IPS-20b (cell line): ENCODE measurements around the gene ZNF883.

Experiments
- H3K27ac ChIP-seq: one replicate; pipeline ENCODE4 v1.5.1; 2013; ENCODE audit warnings: low read length
- H3K27me3 ChIP-seq: 2 replicates; pipeline ENCODE4 v1.6.1; 2013; ENCODE audit warnings: mild to moderate bottlenecking, low read length, inconsistent platforms; ENCODE audit not compliant: insufficient read depth
- H3K36me3 ChIP-seq: 2 replicates; pipeline ENCODE4 v1.6.1; 2013; ENCODE audit warnings: low read depth, mild to moderate bottlenecking, inconsistent platforms, low read length, moderate library complexity; ENCODE audit not compliant: insufficient read depth
- H3K4me1 ChIP-seq: 2 replicates; pipeline ENCODE4 v1.6.1; 2013; ENCODE audit warnings: mild to moderate bottlenecking, control low read depth, inconsistent platforms, low read length, moderate library complexity; ENCODE audit not compliant: insufficient read depth
- H3K4me3 ChIP-seq: 2 replicates; pipeline ENCODE4 v1.5.1; 2013; ENCODE audit warnings: mild to moderate bottlenecking, low read length, inconsistent platforms
- H3K9ac ChIP-seq: 2 replicates; pipeline ENCODE4 v1.6.1; 2013; ENCODE audit warnings: low read depth, mild to moderate bottlenecking, inconsistent platforms, low read length, moderate library complexity
- H3K9me3 ChIP-seq: 2 replicates; pipeline ENCODE4 v1.6.1; 2013; ENCODE audit warnings: mild to moderate bottlenecking, low read depth, low read length, inconsistent platforms; ENCODE audit not compliant: insufficient read depth

The ZNF883 gene

DNA sequence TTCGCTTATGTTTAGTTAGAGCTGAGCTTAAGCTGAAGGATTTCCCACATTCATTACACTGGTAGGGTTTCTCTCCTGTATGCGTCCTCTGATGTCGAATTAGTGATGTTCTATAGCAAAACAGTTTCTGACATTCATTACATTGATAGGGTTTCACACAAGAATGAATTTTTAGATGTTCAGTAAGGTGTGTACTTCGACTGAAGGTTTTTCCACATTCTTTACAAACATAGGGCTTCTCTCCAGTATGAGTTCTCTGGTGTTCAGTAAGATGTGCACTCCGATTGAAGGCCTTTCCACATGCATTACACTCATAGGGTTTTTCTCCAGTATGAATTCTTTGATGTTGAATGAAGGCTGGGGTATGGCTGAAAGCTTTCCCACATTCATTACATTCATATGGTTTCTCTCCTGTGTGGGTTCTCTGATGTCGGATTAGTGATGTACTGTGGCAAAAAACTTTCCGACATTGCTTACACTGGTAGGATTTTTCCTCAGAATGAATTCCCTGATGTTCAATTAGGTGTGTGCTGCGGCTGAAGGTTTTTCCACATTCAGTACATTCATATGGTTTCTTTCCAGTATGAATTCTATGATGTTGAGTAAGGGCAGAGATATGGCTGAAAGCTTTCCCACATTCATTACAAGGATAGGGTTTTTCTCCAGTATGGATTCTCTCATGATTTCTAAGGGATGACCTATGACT lies 14.6 kb downstream of the ZNF883 start:
- Histone ChIP-seq H3K36me3 (peaks cover 54% of the 10 kb centered on the region), H3K4me3 (0 out of 2 replicates have a peak overlapping the region, but pooled peaks have one; percentile 7), H3K9ac (no peak overlapping the region), H3K9me3 (peaks cover 96% of the 10 kb centered on the region), H3K27me3 (no peaks in the 10 kb centered on the region), H3K4me1 (no peaks in the 10 kb centered on the region), H3K27ac (no peak overlapping the region)

DNA sequence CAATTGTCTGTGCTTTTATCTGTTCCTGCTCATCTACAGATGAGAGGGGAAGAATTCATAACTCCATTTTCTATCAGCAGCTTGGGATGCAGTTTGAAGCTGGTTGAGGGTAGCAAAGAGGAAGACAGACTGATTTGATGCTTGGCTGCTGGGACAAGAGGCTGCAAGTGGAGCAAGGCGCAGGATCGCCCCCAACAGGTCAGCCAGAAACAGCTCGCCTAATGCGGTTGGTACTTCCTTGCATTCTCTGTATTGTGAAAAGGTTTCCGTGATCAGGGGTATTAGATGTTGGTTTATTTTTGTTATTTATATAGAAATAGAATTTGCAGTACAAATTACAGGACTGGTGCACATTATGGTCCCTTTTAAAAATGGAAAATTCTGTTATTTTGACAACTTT lies 40.6 kb downstream of the ZNF883 start:
- Histone ChIP-seq H3K27ac (no peak overlapping the region), H3K9me3 (peaks cover 18% of the 10 kb centered on the region; the same call in 1 of the 2 replicates), H3K4me3 (no peak overlapping the region)

DNA sequence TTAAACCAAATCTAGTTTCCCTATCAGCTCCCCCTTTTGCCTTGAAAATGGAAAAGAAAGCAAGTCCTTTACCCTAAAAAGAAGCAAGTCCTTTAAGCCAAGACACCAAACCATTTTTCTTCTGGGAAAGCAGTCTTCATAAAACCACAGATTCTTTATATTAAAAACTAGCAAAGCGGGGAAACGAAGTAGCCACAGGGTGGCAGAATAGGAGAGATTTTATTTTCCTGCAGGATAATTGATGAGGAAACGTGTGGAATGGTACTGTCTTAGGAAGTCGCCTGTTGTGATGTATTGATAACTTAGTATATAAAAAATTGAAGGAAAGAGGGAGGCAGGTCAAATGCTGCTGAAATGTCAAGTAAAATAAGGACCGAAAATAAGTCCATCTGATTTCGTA lies 41.1 kb downstream of the ZNF883 start:
- no peak overlapping the region for H3K27ac ChIP-seq
- H3K4me1 ChIP-seq, result no peaks in the 10 kb centered on the region
- H3K9me3 ChIP-seq, result peaks cover 13% of the 10 kb centered on the region; the same call in 1 of the 2 replicates
- no peak overlapping the region for H3K4me3 ChIP-seq
- H3K9ac ChIP-seq, result no peak overlapping the region
- H3K36me3 ChIP-seq, result no peaks in the 10 kb centered on the region
- no peaks in the 10 kb centered on the region; the same call in 1 of the 2 replicates for H3K27me3 ChIP-seq

More for the DNA sequence above, 40.6 kb downstream of the ZNF883 start:
- Histone ChIP-seq H3K27me3 (no peaks in the 10 kb centered on the region; the same call in 1 of the 2 replicates), H3K36me3 (no peaks in the 10 kb centered on the region), H3K4me1 (no peaks in the 10 kb centered on the region), H3K9ac (no peak overlapping the region)

GRCh38 chr9:112969730-112970129 lies 42.3 kb downstream of the ZNF883 start:
- Histone ChIP-seq H3K4me3 (no peak overlapping the region), H3K9me3 (peaks cover 5% of the 10 kb centered on the region; the same call in 1 of the 2 replicates), H3K27ac (no peak overlapping the region)

GRCh38 chr9:112955550-112955949 lies 56.4 kb downstream of the ZNF883 start:
- no peaks in the 10 kb centered on the region for H3K9me3 ChIP-seq
- no peak overlapping the region for H3K4me3 ChIP-seq
- H3K36me3 ChIP-seq, result no peaks in the 10 kb centered on the region
- H3K9ac ChIP-seq, result no peak overlapping the region
- no peaks in the 10 kb centered on the region for H3K4me1 ChIP-seq
- H3K27me3 ChIP-seq, result peaks cover 23% of the 10 kb centered on the region
- H3K27ac ChIP-seq, result no peak overlapping the region

More at GRCh38 chr9:112969730-112970129, 42.3 kb downstream of the ZNF883 start:
- Histone ChIP-seq H3K27me3 (no peaks in the 10 kb centered on the region; the same call in 1 of the 2 replicates), H3K9ac (no peak overlapping the region), H3K4me1 (no peaks in the 10 kb centered on the region), H3K36me3 (no peaks in the 10 kb centered on the region)

GRCh38 chr9:112945620-112946208 lies 66.3 kb downstream of the ZNF883 start:
- H3K9me3 ChIP-seq, result peaks cover 8% of the 10 kb centered on the region; the same call in 1 of the 2 replicates
- H3K4me1 ChIP-seq, result no peaks in the 10 kb centered on the region
- no peak overlapping the region for H3K27ac ChIP-seq
- H3K36me3 ChIP-seq, result no peaks in the 10 kb centered on the region
- H3K27me3 ChIP-seq, result peaks cover 20% of the 10 kb centered on the region
- H3K9ac ChIP-seq, result no peak overlapping the region
- H3K4me3 ChIP-seq, result no peak overlapping the region

- no peaks in the 10 kb centered on the region for H3K9me3 ChIP-seq
- H3K27ac ChIP-seq, result no peak overlapping the region
- no peaks in the 10 kb centered on the region for H3K4me1 ChIP-seq
- peaks cover 41% of the 10 kb centered on the region for H3K27me3 ChIP-seq
- H3K9ac ChIP-seq, result no peak overlapping the region
- H3K36me3 ChIP-seq, result no peaks in the 10 kb centered on the region
- H3K4me3 ChIP-seq, result no peak overlapping the region
Measured at GRCh38 chr9:112939418-112939817, 72.6 kb downstream of the ZNF883 start.

GRCh38 chr9:112933696-112934095 lies 78.3 kb downstream of the ZNF883 start:
- no peak overlapping the region for H3K9ac ChIP-seq
- no peak overlapping the region for H3K4me3 ChIP-seq
- H3K27ac ChIP-seq, result no peak overlapping the region
- no peaks in the 10 kb centered on the region for H3K36me3 ChIP-seq
- peaks cover 30% of the 10 kb centered on the region; the same call in 1 of the 2 replicates for H3K27me3 ChIP-seq
- no peaks in the 10 kb centered on the region for H3K4me1 ChIP-seq
- H3K9me3 ChIP-seq, result no peaks in the 10 kb centered on the region

DNA sequence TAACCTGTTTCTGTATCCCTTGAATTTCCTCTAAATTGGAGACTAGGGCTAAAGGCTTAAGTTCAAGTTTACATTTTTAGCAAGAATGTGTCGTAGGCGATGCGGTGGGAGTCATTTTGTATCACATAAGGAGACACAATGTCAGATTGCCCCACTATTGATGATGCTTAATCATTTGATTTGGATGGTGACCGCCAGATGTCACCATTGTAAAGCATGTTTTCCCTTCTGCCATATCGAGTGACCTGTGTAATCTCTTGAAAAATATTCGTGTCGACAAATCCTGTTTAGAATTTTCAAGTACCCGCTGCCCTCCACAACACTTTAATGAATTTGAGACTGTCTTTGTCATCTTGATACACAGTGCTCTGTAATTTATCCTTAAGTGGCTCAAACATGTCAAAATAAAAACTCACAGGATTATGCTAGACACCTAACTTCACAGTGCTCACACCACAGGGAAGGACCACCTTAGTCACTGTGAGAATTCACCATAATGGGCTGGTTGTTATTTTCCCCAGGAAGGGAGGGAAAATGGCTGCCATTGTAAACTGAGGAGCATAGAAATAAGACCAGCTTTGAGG lies 86.8 kb downstream of the ZNF883 start:
- Histone ChIP-seq H3K4me3 (no peak overlapping the region), H3K4me1 (no peaks in the 10 kb centered on the region), H3K27ac (no peak overlapping the region), H3K9me3 (no peaks in the 10 kb centered on the region), H3K9ac (no peak overlapping the region), H3K27me3 (0 out of 2 replicates have a peak, but pooled peaks cover 6% of the 10 kb centered on the region), H3K36me3 (no peaks in the 10 kb centered on the region)

GRCh38 chr9:112921549-112921948 lies 90.4 kb downstream of the ZNF883 start:
- Histone ChIP-seq H3K4me3 (no peak overlapping the region), H3K27me3 (peaks cover 30% of the 10 kb centered on the region), H3K27ac (no peak overlapping the region), H3K36me3 (no peaks in the 10 kb centered on the region), H3K9ac (no peak overlapping the region), H3K9me3 (no peaks in the 10 kb centered on the region), H3K4me1 (no peaks in the 10 kb centered on the region)

GRCh38 chr9:112917987-112918362 lies 94.0 kb downstream of the ZNF883 start:
- no peak overlapping the region for H3K9ac ChIP-seq
- H3K36me3 ChIP-seq, result no peaks in the 10 kb centered on the region
- no peak overlapping the region for H3K27ac ChIP-seq
- H3K4me1 ChIP-seq, result no peaks in the 10 kb centered on the region
- no peaks in the 10 kb centered on the region for H3K9me3 ChIP-seq
- no peak overlapping the region for H3K4me3 ChIP-seq
- peaks cover 37% of the 10 kb centered on the region for H3K27me3 ChIP-seq
